B cell (primary cell): ENCODE measurements around the gene CAPS. TPM values are rescaled to one million over a fixed set of nuclear protein-coding genes. Genes with fewer than 3 reads are reported as not detected.

ENCODE experiments used
- ATAC-seq: fragments of 200-7000 bp; cut with Tn5 transposase; one replicate; pipeline ENCODE4 v1.10.0; 2021; ENCODE audit warnings: low read depth, mild to moderate bottlenecking, moderate number of reproducible peaks, moderate library complexity
- CTCF ChIA-PET: fragments of 350-600 bp; sonication (Branson Sonifier 250); formaldehyde crosslinking; loops from one replicate; lab custom pipeline; 2021; ENCODE audit warnings: antibody characterized with exemption, inconsistent platforms; lab: Charles Lee
- POLR2A ChIA-PET: fragments of 350-600 bp; sonication (Branson Sonifier 250); formaldehyde crosslinking; loops from one replicate; lab custom pipeline; 2021; ENCODE audit warnings: antibody characterized with exemption; lab: Charles Lee
- DNase-seq: peaks from one replicate; pipeline ENCODE4 v3.0.0; 2013
- H2AFZ ChIP-seq: 2 replicates; pipeline ENCODE4 v1.6.1; 2012; ENCODE audit warnings: mild to moderate bottlenecking, low read depth, low read length; ENCODE audit not compliant: insufficient read depth, poor library complexity, severe bottlenecking
- H3K27ac ChIP-seq, 2 donors: 1 replicate in 1 of 2; 2 replicates in 1 of 2; pipeline ENCODE4 v1.5.1; 2012 to 2013; ENCODE audit warnings: low read length in 2 of 2, mild to moderate bottlenecking in 2 of 2, moderate library complexity in 1 of 2
- H3K27me3 ChIP-seq, 4 experiments: fragments of 200-600 bp in 1 of 4; sonication (generic) in 1 of 4; replicated peaks in 1 of 4; 1 replicate in 2 of 4; 2 replicates in 2 of 4; pipeline versions ENCODE4 v1.6.1 to v1.7.0; 2013 to 2016; ENCODE audit warnings: low read length in 3 of 4, mild to moderate bottlenecking in 2 of 4, mixed read lengths in 1 of 4, moderate library complexity in 1 of 4; ENCODE audit not compliant: insufficient read depth in 4 of 4, control insufficient read depth in 3 of 4; ENCODE audit errors: control extremely low read depth in 1 of 4
- H3K36me3 ChIP-seq, 2 experiments: replicated peaks in 1 of 2; 1 replicate in 1 of 2; 2 replicates in 1 of 2; pipeline versions ENCODE4 v1.6.1 to v1.7.1; 2013; ENCODE audit warnings: low read length in 1 of 2; ENCODE audit not compliant: insufficient read depth in 2 of 2, control insufficient read depth in 1 of 2; ENCODE audit errors: control extremely low read depth in 1 of 2, extremely low read depth in 1 of 2
- H3K4me1 ChIP-seq, 2 donors: fragments of 200-600 bp in 1 of 2; sonication (generic) in 1 of 2; 1 replicate in 1 of 2; 2 replicates in 1 of 2; pipeline versions ENCODE4 v1.5.1 to v1.6.1; 2013 to 2017; ENCODE audit warnings: low read length in 2 of 2; ENCODE audit not compliant: control insufficient read depth in 2 of 2, insufficient read depth in 2 of 2
- H3K4me2 ChIP-seq: replicated peaks from 2 replicates; pipeline ENCODE3; 2012; ENCODE audit warnings: mild to moderate bottlenecking, low read depth, low read length; ENCODE audit not compliant: poor library complexity, severe bottlenecking
- H3K4me3 ChIP-seq, 5 experiments: fragments of 200-600 bp in 1 of 5; sonication (generic) in 1 of 5; 1 replicate in 3 of 5; 2 replicates in 2 of 5; pipeline versions ENCODE4 v1.5.1 to v1.7.0; 2011 to 2016; ENCODE audit warnings: low read length in 4 of 5, mild to moderate bottlenecking in 4 of 5, low read depth in 2 of 5, control low read depth in 1 of 5, moderate library complexity in 1 of 5; ENCODE audit not compliant: insufficient read depth in 1 of 5; ENCODE audit errors: control extremely low read depth in 1 of 5, extremely low read depth in 1 of 5
- H3K79me2 ChIP-seq: fragments of 200-600 bp; sonication (generic); one replicate; pipeline ENCODE4 v1.6.0; 2016; ENCODE audit warnings: low read length; ENCODE audit not compliant: control insufficient read depth, insufficient read depth
- H3K9ac ChIP-seq: fragments of 200-600 bp; sonication (generic); 2 replicates; pipeline ENCODE4 v1.6.1; 2017; ENCODE audit warnings: mild to moderate bottlenecking, low read length, moderate library complexity
- H3K9me3 ChIP-seq, 3 donors: one replicate each; pipeline versions ENCODE4 v1.6.1 to v1.7.1; 2013; ENCODE audit warnings: low read length in 2 of 3; ENCODE audit not compliant: control insufficient read depth in 2 of 3, insufficient read depth in 1 of 3; ENCODE audit errors: control extremely low read depth in 1 of 3
- H4K20me1 ChIP-seq: 2 replicates; pipeline ENCODE4 v1.6.0; 2012; ENCODE audit warnings: mild to moderate bottlenecking, low read length; ENCODE audit not compliant: insufficient read depth, control insufficient read depth, poor library complexity, severe bottlenecking
- H3K27ac Mint-ChIP-seq: one replicate; pipeline ENCODE4 v1.8.0; 2021; ENCODE audit warnings: mixed read lengths
- H3K27me3 Mint-ChIP-seq: one replicate; pipeline ENCODE4 v1.8.0; 2021; ENCODE audit warnings: mixed read lengths
- H3K4me1 Mint-ChIP-seq: one replicate; pipeline ENCODE4 v1.8.0; 2021; ENCODE audit warnings: mixed read lengths
- H3K4me3 Mint-ChIP-seq: one replicate; pipeline ENCODE4 v1.8.0; 2021; ENCODE audit warnings: mixed read lengths
- H3K9me3 Mint-ChIP-seq: one replicate; pipeline ENCODE4 v1.8.0; 2022; ENCODE audit warnings: mixed read lengths; ENCODE audit not compliant: insufficient read depth
- CTCF ChIP-seq: fragments of 200-600 bp; IDR thresholded peaks from one replicate; pipeline ENCODE4 v1.8.0; 2022; ENCODE audit warnings: antibody characterized with exemption, mild to moderate bottlenecking
- EZH2 ChIP-seq: IDR thresholded peaks from 2 replicates; pipeline ENCODE4 v1.6.1; 2012; ENCODE audit warnings: borderline replicate concordance, low read depth, mild to moderate bottlenecking, moderate library complexity, low read length; ENCODE audit not compliant: insufficient read depth, poor library complexity, severe bottlenecking
- WGBS: methylation state at CpG from one replicate; pipeline ENCODE4 v1.1.5; 2013; ENCODE audit warnings: missing lambda C conversion rate; ENCODE audit not compliant: insufficient coverage; 5-methylcytosine and 5-hydroxymethylcytosine counted together
- intact Hi-C: fragments of 100-400 bp; cut with micrococcal nuclease; formaldehyde crosslinking; loops from one replicate; pipeline ENCODE4 v1.10.0; 2022
- polyA plus RNA-seq: library from polyadenylated mRNA; depleted of rRNA; stranded (reverse); fragments of >200 nt; gene quantifications from 2 replicates; pipeline ENCODE4 v1.2.3, GENCODE V29; 2012
- total RNA-seq, 2 donors: library from RNA; stranded (reverse); fragments of 120-200 nt in 1 of 2; gene quantifications; 1 replicate in 1 of 2; 2 replicates in 1 of 2; pipeline versions ENCODE4 v1.2.3 to v1.2.4, GENCODE V29; 2013 to 2022

Gene CAPS
- total and polyA plus RNA-seq, 2 donors (not counting 1 experiment from before 2014, with no cell fraction given), result 40.0 to 65.7 TPM

GRCh38 chr19:5893296-5893903 lies 20.7 kb upstream of the CAPS start:
- Mint-ChIP-seq H3K9me3 (no peaks in the 10 kb centered on the region), H3K4me3 (no peak overlapping the region), H3K4me1 (no peaks in the 10 kb centered on the region), H3K27me3 (peaks cover 7% of the 10 kb centered on the region), H3K27ac (no peak overlapping the region)
- peaks cover 27% of the 10 kb centered on the region for H4K20me1 ChIP-seq
- H3K9me3 ChIP-seq, result peaks cover 0 to 12% (median 0%) of the 10 kb centered on the region in 3 donors
- H3K36me3 ChIP-seq, result peaks cover 0 to 9% of the 10 kb centered on the region in 2 experiments
- intact Hi-C loops, result no loop called here
- peaks cover 0 to 24% (median 3%) of the 10 kb centered on the region in 4 experiments for H3K27me3 ChIP-seq
- DNase-seq (no peak), ATAC-seq (no peak)
- no peak overlapping the region for H2AFZ ChIP-seq
- peaks cover 6% of the 10 kb centered on the region for H3K79me2 ChIP-seq
- ChIA-PET CTCF (no interaction called here), POLR2A (no interaction called here)
- WGBS, result 82% methylated on average over 12 of the region's 13 CpGs
- H3K4me3 ChIP-seq, result no peak overlapping the region
- no peak overlapping the region for H3K4me2 ChIP-seq
- no peak overlapping the region for H3K9ac ChIP-seq
- no peak overlapping the region for H3K27ac ChIP-seq
- TF ChIP-seq CTCF (no peak), EZH2 (no peak)
- H3K4me1 ChIP-seq, result peaks cover 0 to 4% of the 10 kb centered on the region in 2 donors

- ATAC-seq, result no peak
- no peaks in the 10 kb centered on the region for H3K4me1 Mint-ChIP-seq
- H3K9me3 Mint-ChIP-seq, result no peaks in the 10 kb centered on the region
- peaks cover 0 to 12% (median 0%) of the 10 kb centered on the region in 3 donors for H3K9me3 ChIP-seq
- ChIA-PET CTCF (no interaction called here), POLR2A (no interaction called here)
- no peak for DNase-seq
- no peak overlapping the region for H2AFZ ChIP-seq
- peaks cover 0 to 24% (median 3%) of the 10 kb centered on the region in 4 experiments for H3K27me3 ChIP-seq
- H4K20me1 ChIP-seq, result peaks cover 33% of the 10 kb centered on the region
- H3K27ac Mint-ChIP-seq, result no peak overlapping the region
- WGBS, result 80% methylated on average over 27 of the region's 28 CpGs
- intact Hi-C loops, result no loop called here
- peaks cover 6% of the 10 kb centered on the region for H3K79me2 ChIP-seq
- H3K4me1 ChIP-seq, result peaks cover 0 to 4% of the 10 kb centered on the region in 2 donors
- no peak overlapping the region for H3K9ac ChIP-seq
- no peak overlapping the region for H3K4me2 ChIP-seq
- H3K27me3 Mint-ChIP-seq, result peaks cover 6% of the 10 kb centered on the region
- no peak for TF ChIP-seq CTCF
- no peak for TF ChIP-seq EZH2
- no peak overlapping the region for H3K27ac ChIP-seq
- H3K36me3 ChIP-seq, result peaks cover 0 to 9% of the 10 kb centered on the region in 2 experiments
- H3K4me3 ChIP-seq, result no peak overlapping the region
- no peak overlapping the region for H3K4me3 Mint-ChIP-seq
These were observed 19.9 kb upstream of the CAPS start for GRCh38 chr19:5893907-5894703.
